H1 (cell line): Measurements from ENCODE around the gene MLF2. TPM values are rescaled to one million over a fixed set of nuclear protein-coding genes. Genes with fewer than 3 reads are reported as not detected.
A peak's percentile ranks its signal among the peaks of the same experiment; 100 is the strongest.

Source experiments
- CTCF ChIA-PET: fragments of 300-600 bp; sonication (Branson Sonifier 250); formaldehyde crosslinking; loops from one replicate; lab custom pipeline; 2021; ENCODE audit not compliant: partially characterized antibody; lab: Charles Lee
- POLR2A ChIA-PET: fragments of 300-600 bp; sonication (Branson Sonifier 250); formaldehyde crosslinking; loops from one replicate; lab custom pipeline; 2021; ENCODE audit warnings: inconsistent platforms; ENCODE audit not compliant: partially characterized antibody; lab: Charles Lee
- DNase-seq, 2 experiments: peaks; one replicate each; pipeline versions ENCODE4 v3.0.0 to v3.0.0-alpha.2; 2010 to 2022; ENCODE audit warnings: low spot score in 2 of 2, low read depth in 1 of 2, mixed read lengths in 1 of 2
- FAIRE-seq: peaks from 2 replicates; lab custom pipeline; 2011; peaks lifted over from hg19 to GRCh38; lab: Jason Lieb, UNC
- H2AFZ ChIP-seq: 2 replicates; pipeline ENCODE4 v1.8.1; 2012; ENCODE audit warnings: low read length, inconsistent platforms
- H2AK5ac ChIP-seq: 2 replicates; pipeline ENCODE4 v1.6.1; 2013; ENCODE audit warnings: low read depth, low read length
- H2BK120ac ChIP-seq: replicated peaks from 2 replicates; pipeline ENCODE3; 2013; ENCODE audit warnings: low read depth, low read length, inconsistent platforms
- H2BK12ac ChIP-seq: 2 replicates; pipeline ENCODE4 v1.6.1; 2013; ENCODE audit warnings: low read depth, low read length
- H2BK15ac ChIP-seq: 2 replicates; pipeline ENCODE4 v1.6.1; 2013; ENCODE audit warnings: low read length
- H2BK20ac ChIP-seq: 2 replicates; pipeline ENCODE4 v1.6.1; 2013; ENCODE audit warnings: low read length
- H2BK5ac ChIP-seq: 2 replicates; pipeline ENCODE4 v1.6.1; 2013; ENCODE audit warnings: low read depth, low read length
- H3K14ac ChIP-seq: 2 replicates; pipeline ENCODE4 v1.6.1; 2013; ENCODE audit warnings: inconsistent platforms; ENCODE audit not compliant: insufficient read length
- H3K18ac ChIP-seq: 2 replicates; pipeline ENCODE4 v1.6.1; 2013; ENCODE audit warnings: low read length; ENCODE audit errors: extremely low read depth
- H3K23ac ChIP-seq: 2 replicates; pipeline ENCODE4 v1.6.1; 2013; ENCODE audit warnings: inconsistent platforms; ENCODE audit not compliant: insufficient read length
- H3K23me2 ChIP-seq: 2 replicates; pipeline ENCODE4 v1.6.1; 2013; ENCODE audit warnings: low read depth, low read length
- H3K27ac ChIP-seq: 2 replicates; pipeline ENCODE4 v1.6.1; 2011; ENCODE audit warnings: low read depth, low read length, inconsistent platforms
- H3K27me3 ChIP-seq, 4 experiments: replicated peaks in 1 of 4; 1 replicate in 1 of 4; 2 replicates in 3 of 4; pipeline versions ENCODE4 v1.6.1 to v1.8.1; 2011 to 2013; ENCODE audit warnings: low read length in 3 of 4, mild to moderate bottlenecking in 3 of 4, inconsistent platforms in 2 of 4, mixed read lengths in 2 of 4, moderate library complexity in 1 of 4; ENCODE audit not compliant: control insufficient read depth in 3 of 4, insufficient read depth in 3 of 4; ENCODE audit errors: extremely low read depth in 1 of 4
- H3K36me3 ChIP-seq, 4 experiments: 2 replicates each; pipeline versions ENCODE4 v1.6.1 to v1.8.1; 2011 to 2013; ENCODE audit warnings: mild to moderate bottlenecking in 4 of 4, low read length in 3 of 4, moderate library complexity in 2 of 4, control low read depth in 1 of 4, inconsistent platforms in 1 of 4; ENCODE audit not compliant: insufficient read depth in 4 of 4, control insufficient read depth in 2 of 4
- H3K4ac ChIP-seq: replicated peaks from 2 replicates; pipeline ENCODE3; 2013; ENCODE audit warnings: low read length, low read depth, mixed read lengths, inconsistent platforms; ENCODE audit not compliant: insufficient read length
- H3K4me1 ChIP-seq, 4 experiments: replicated peaks in 1 of 4; 1 replicate in 1 of 4; 2 replicates in 3 of 4; pipeline versions ENCODE4 v1.6.1 to v1.8.1; 2011 to 2013; ENCODE audit warnings: low read length in 3 of 4, inconsistent platforms in 2 of 4, mixed read lengths in 1 of 4; ENCODE audit not compliant: insufficient read depth in 4 of 4, control insufficient read depth in 3 of 4
- H3K4me2 ChIP-seq, 2 experiments: 2 replicates each; pipeline versions ENCODE4 v1.6.1 to v1.8.1; 2011 to 2013; ENCODE audit warnings: low read depth in 2 of 2, low read length in 2 of 2, control low read depth in 1 of 2, inconsistent platforms in 1 of 2, mild to moderate bottlenecking in 1 of 2; ENCODE audit not compliant: insufficient read depth in 1 of 2
- H3K4me3 ChIP-seq, 4 experiments: fragments of 200-600, 300-600 bp in 1 of 4; sonication (generic), shearing (Covaris generic), sonication (Bioruptor Twin) in 1 of 4; 2 replicates each; pipeline versions ENCODE4 v1.5.1 to v1.8.1; 2011 to 2016; ENCODE audit warnings: low read length in 4 of 4, low read depth in 3 of 4, control low read depth in 2 of 4, inconsistent platforms in 2 of 4, mild to moderate bottlenecking in 2 of 4, mixed read lengths in 1 of 4, moderate library complexity in 1 of 4; ENCODE audit not compliant: insufficient read depth in 2 of 4; ENCODE audit errors: extremely low read depth in 1 of 4
- H3K56ac ChIP-seq: replicated peaks from 2 replicates; pipeline ENCODE3; 2013; ENCODE audit warnings: low read depth, mild to moderate bottlenecking, mixed read lengths, low read length, inconsistent platforms; ENCODE audit not compliant: insufficient read length
- H3K79me1 ChIP-seq: 2 replicates; pipeline ENCODE4 v1.6.1; 2013; ENCODE audit warnings: low read depth, low read length, control low read depth
- H3K79me2 ChIP-seq, 2 experiments: 2 replicates each; pipeline versions ENCODE4 v1.6.1 to v1.8.1; 2012 to 2013; ENCODE audit warnings: low read length in 2 of 2, mild to moderate bottlenecking in 2 of 2, inconsistent platforms in 1 of 2; ENCODE audit not compliant: insufficient read depth in 2 of 2, control insufficient read depth in 1 of 2
- H3K9ac ChIP-seq, 4 experiments: replicated peaks in 1 of 4; 1 replicate in 1 of 4; 2 replicates in 3 of 4; pipeline versions ENCODE4 v1.6.1 to v1.8.1; 2011 to 2013; ENCODE audit warnings: low read depth in 3 of 4, low read length in 3 of 4, control low read depth in 2 of 4, mild to moderate bottlenecking in 2 of 4, moderate library complexity in 2 of 4, inconsistent platforms in 1 of 4; ENCODE audit errors: extremely low read depth in 1 of 4
- H3K9me3 ChIP-seq, 2 experiments: 2 replicates each; pipeline versions ENCODE4 v1.6.1 to v1.8.1; 2012 to 2013; ENCODE audit warnings: mild to moderate bottlenecking in 2 of 2, moderate library complexity in 2 of 2, control low read depth in 1 of 2, inconsistent platforms in 1 of 2, low read depth in 1 of 2, low read length in 1 of 2, mixed read lengths in 1 of 2; ENCODE audit not compliant: insufficient read depth in 2 of 2
- H4K20me1 ChIP-seq, 2 experiments: replicated peaks in 1 of 2; 2 replicates each; pipeline versions ENCODE3 to v1.8.1; 2011 to 2013; ENCODE audit warnings: inconsistent platforms in 2 of 2, low read length in 2 of 2, mild to moderate bottlenecking in 1 of 2; ENCODE audit not compliant: insufficient read depth in 2 of 2, control insufficient read depth in 1 of 2
- H4K5ac ChIP-seq: 2 replicates; pipeline ENCODE4 v1.6.1; 2013; ENCODE audit warnings: low read length, low read depth, mixed read lengths, inconsistent platforms; ENCODE audit not compliant: insufficient read length
- H4K8ac ChIP-seq: 2 replicates; pipeline ENCODE4 v1.8.0; 2013; ENCODE audit warnings: mild to moderate bottlenecking, moderate library complexity, low read length, inconsistent platforms; ENCODE audit not compliant: insufficient read depth; ENCODE audit errors: extremely low read depth
- H4K91ac ChIP-seq: replicated peaks from 2 replicates; pipeline ENCODE3; 2013; ENCODE audit warnings: low read length, mixed read lengths, inconsistent platforms; ENCODE audit not compliant: insufficient read length
- BCL11A ChIP-seq, 2 experiments: IDR thresholded peaks; one replicate each; pipeline ENCODE4 v1.6.1; 2011; ENCODE audit warnings: low read depth in 2 of 2, low read length in 2 of 2, mild to moderate bottlenecking in 2 of 2
- E2F6 ChIP-seq: IDR thresholded peaks from 2 replicates; pipeline ENCODE4 v1.6.1; 2012; ENCODE audit warnings: inconsistent platforms
- KDM5A ChIP-seq: fragments of 200-600 bp; IDR thresholded peaks from 2 replicates; pipeline ENCODE4 v1.7.1; 2012; ENCODE audit warnings: mild to moderate bottlenecking, low read length, inconsistent platforms, mixed read lengths
- RBBP5 ChIP-seq: IDR thresholded peaks from 2 replicates; pipeline ENCODE4 v1.7.1; 2012; ENCODE audit warnings: low read depth, mild to moderate bottlenecking, inconsistent platforms, low read length, moderate library complexity, borderline replicate concordance
- SUZ12 ChIP-seq: fragments of 200-600 bp; sonication (generic); IDR thresholded peaks from 2 replicates; pipeline ENCODE4 v1.6.1; 2012; ENCODE audit warnings: mild to moderate bottlenecking, inconsistent platforms, low read length, moderate library complexity, mixed read lengths
- TBP ChIP-seq: IDR thresholded peaks from 2 replicates; pipeline ENCODE4 v1.6.1; 2011; ENCODE audit warnings: low read depth, low read length, improper control_type of control experiment
- TEAD4 ChIP-seq: IDR thresholded peaks from 2 replicates; pipeline ENCODE4 v1.6.1; 2012; ENCODE audit warnings: low read depth, low read length, inconsistent platforms, mixed read lengths
- WGBS, 2 experiments: shearing (Covaris generic) in 1 of 2; methylation state at CpG; one replicate each; pipeline versions ENCODE4 v1.1.6 to v1.1.7; 2013 to 2015; ENCODE audit warnings: low lambda C conversion rate in 2 of 2, mixed read lengths in 2 of 2, inconsistent platforms in 1 of 2, low coverage in 1 of 2, missing lambda C conversion rate in 1 of 2; ENCODE audit not compliant: insufficient replicate concordance in 2 of 2, insufficient coverage in 1 of 2, insufficient read length in 1 of 2; ENCODE audit errors: extremely low coverage in 1 of 2, missing lambda C conversion rate in 1 of 2; 5-methylcytosine and 5-hydroxymethylcytosine counted together
- polyA plus RNA-seq, 7 experiments: library from polyadenylated mRNA; depleted of rRNA in 3 of 7; stranded (reverse) in 5 of 7; unstranded in 2 of 7; fragments of >200 nt in 5 of 7; fragments of 200-250 nt in 2 of 7; gene quantifications; 1 replicate in 5 of 7; 2 replicates in 1 of 7; 4 replicates in 1 of 7; pipeline versions ENCODE4 v1.2.1 to v1.2.3, GENCODE V29; 2011 to 2013; ENCODE audit warnings: missing spikeins in 2 of 7, mixed read lengths in 2 of 7
- total RNA-seq: library from RNA; stranded (reverse); fragmentation: NEBNext Ultra II Directional; extraction: Animal tissue kit (Norgen Biotek cat#: 25700); gene quantifications from 2 replicates; pipeline ENCODE4 v1.2.1, GENCODE V29; 2021

The MLF2 gene
- total and polyA plus RNA-seq, 2 of the 8 experiments (the other 6 are each of a cell fraction or from before 2014, with no cell fraction given): 229 to 401 TPM

GRCh38 chr12:6759741-6760140 lies 6.8 kb upstream of the MLF2 start:
- POLR2A ChIA-PET: interaction anchor here (0.7 to 4.3 kb wide), 18 partner anchors 10 to 166 kb away, joined by 3 to 19 read pairs (median 4); partner anchors contain the start of gene LAG3
- CTCF ChIA-PET: interaction anchor here (0.7 to 16.3 kb wide), 11 partner anchors 15 to 1919 kb away, joined by 3 to 427 read pairs (median 5); partner anchors contain the start of genes CD4, GPR162, LAG3 and PTMS

More at GRCh38 chr12:6759741-6760140, 6.8 kb upstream of the MLF2 start:
- no peak overlapping the region for H2AFZ ChIP-seq
- H3K9ac ChIP-seq: no peak overlapping the region
- no peak overlapping the region for H3K27ac ChIP-seq
- no peaks in the 10 kb centered on the region for H3K79me2 ChIP-seq
- no peak overlapping the region for H3K14ac ChIP-seq
- TF ChIP-seq KDM5A (no peak), BCL11A (IDR thresholded peaks at IDR 0.05; ENCODE audit: low read depth in 2 of 2, low read length in 2 of 2) (no peak), SUZ12 (no peak), TEAD4 (no peak), TBP (no peak), E2F6 (no peak), RBBP5 (no peak)
- H3K4ac ChIP-seq: no peak overlapping the region
- H4K91ac ChIP-seq: no peak overlapping the region
- no peak overlapping the region for H3K4me3 ChIP-seq
- no peak overlapping the region for H4K5ac ChIP-seq
- peak overlapping the region; percentile 74; the same call in 1 of the 2 replicates for H2BK15ac ChIP-seq
- H2AK5ac ChIP-seq: no peak overlapping the region
- no peaks in the 10 kb centered on the region; the same call in 1 of the 2 replicates for H3K23me2 ChIP-seq
- no peak for FAIRE-seq
- H2BK12ac ChIP-seq: no peak overlapping the region
- no peak overlapping the region for H2BK120ac ChIP-seq
- H3K36me3 ChIP-seq: no peaks in the 10 kb centered on the region
- no peaks in the 10 kb centered on the region for H3K27me3 ChIP-seq
- 91% methylated on average over 5 of the region's 5 CpGs; no CpG with 5 or more reads in 1 of the 2 experiments for WGBS, 2 experiments
- H3K4me2 ChIP-seq: no peak overlapping the region
- H3K23ac ChIP-seq: no peak overlapping the region
- no peak overlapping the region; the same call in 1 of the 2 replicates for H3K18ac ChIP-seq
- no peaks in the 10 kb centered on the region for H3K79me1 ChIP-seq
- no peaks in the 10 kb centered on the region for H4K20me1 ChIP-seq
- H2BK20ac ChIP-seq: no peak overlapping the region; the same call in none of the 2 replicates
- no peaks in the 10 kb centered on the region for H3K9me3 ChIP-seq
- peak overlapping the region; percentile 58; the same call in 1 of the 2 replicates for H4K8ac ChIP-seq
- peaks cover 0 to 10% (median 3%) of the 10 kb centered on the region in 4 experiments; a peak in 4 of 7 replicates for H3K4me1 ChIP-seq
- no peak for DNase-seq
- H3K56ac ChIP-seq: no peak overlapping the region
- H2BK5ac ChIP-seq: peak overlapping the region; percentile 32; the same call in 1 of the 2 replicates
